ENCODE data around the gene AMPH. TPM values are rescaled to one million over a fixed set of nuclear protein-coding genes. Genes with fewer than 3 reads are reported as not detected.

AMPH gene
- total RNA-seq, 1 donor from 2014 or later, result 1.2 TPM

GRCh38 chr7:38637957-38638356 is 6.8 kb upstream of the AMPH start:
- DNase-seq (no peak), ATAC-seq (no peak)
- intact Hi-C loops (cut with DNase I), result no loop called here
- no peak overlapping the region for H3K27ac ChIP-seq
- no peaks in the 10 kb centered on the region for H3K9me3 ChIP-seq
- H3K4me1 ChIP-seq, result no peaks in the 10 kb centered on the region
- TF ChIP-seq, protein P1, sequence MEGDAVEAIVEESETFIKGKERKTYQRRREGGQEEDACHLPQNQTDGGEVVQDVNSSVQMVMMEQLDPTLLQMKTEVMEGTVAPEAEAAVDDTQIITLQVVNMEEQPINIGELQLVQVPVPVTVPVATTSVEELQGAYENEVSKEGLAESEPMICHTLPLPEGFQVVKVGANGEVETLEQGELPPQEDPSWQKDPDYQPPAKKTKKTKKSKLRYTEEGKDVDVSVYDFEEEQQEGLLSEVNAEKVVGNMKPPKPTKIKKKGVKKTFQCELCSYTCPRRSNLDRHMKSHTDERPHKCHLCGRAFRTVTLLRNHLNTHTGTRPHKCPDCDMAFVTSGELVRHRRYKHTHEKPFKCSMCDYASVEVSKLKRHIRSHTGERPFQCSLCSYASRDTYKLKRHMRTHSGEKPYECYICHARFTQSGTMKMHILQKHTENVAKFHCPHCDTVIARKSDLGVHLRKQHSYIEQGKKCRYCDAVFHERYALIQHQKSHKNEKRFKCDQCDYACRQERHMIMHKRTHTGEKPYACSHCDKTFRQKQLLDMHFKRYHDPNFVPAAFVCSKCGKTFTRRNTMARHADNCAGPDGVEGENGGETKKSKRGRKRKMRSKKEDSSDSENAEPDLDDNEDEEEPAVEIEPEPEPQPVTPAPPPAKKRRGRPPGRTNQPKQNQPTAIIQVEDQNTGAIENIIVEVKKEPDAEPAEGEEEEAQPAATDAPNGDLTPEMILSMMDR (IDR thresholded peaks at IDR 0.05), result no peak
- peaks cover 10% of the 10 kb centered on the region for H3K27me3 ChIP-seq (ENCODE audit: low read depth)
- H3K36me3 ChIP-seq, result no peaks in the 10 kb centered on the region
- H3K4me3 ChIP-seq, result no peak overlapping the region

- no peak overlapping the region for H3K27ac ChIP-seq
- TF ChIP-seq, protein P1 (IDR thresholded peaks at IDR 0.05), result no peak
- ATAC-seq, result no peak
- no peaks in the 10 kb centered on the region for H3K9me3 ChIP-seq
- no peak for DNase-seq
- no peak overlapping the region for H3K4me3 ChIP-seq
- no peaks in the 10 kb centered on the region for H3K36me3 ChIP-seq
- H3K4me1 ChIP-seq, result peaks cover 4% of the 10 kb centered on the region
- H3K27me3 ChIP-seq (ENCODE audit: low read depth), result peaks cover 32% of the 10 kb centered on the region
- intact Hi-C loops (cut with DNase I), result no loop called here
Measured at GRCh38 chr7:38632411-38632810, 1.2 kb upstream of the AMPH start.

DNA sequence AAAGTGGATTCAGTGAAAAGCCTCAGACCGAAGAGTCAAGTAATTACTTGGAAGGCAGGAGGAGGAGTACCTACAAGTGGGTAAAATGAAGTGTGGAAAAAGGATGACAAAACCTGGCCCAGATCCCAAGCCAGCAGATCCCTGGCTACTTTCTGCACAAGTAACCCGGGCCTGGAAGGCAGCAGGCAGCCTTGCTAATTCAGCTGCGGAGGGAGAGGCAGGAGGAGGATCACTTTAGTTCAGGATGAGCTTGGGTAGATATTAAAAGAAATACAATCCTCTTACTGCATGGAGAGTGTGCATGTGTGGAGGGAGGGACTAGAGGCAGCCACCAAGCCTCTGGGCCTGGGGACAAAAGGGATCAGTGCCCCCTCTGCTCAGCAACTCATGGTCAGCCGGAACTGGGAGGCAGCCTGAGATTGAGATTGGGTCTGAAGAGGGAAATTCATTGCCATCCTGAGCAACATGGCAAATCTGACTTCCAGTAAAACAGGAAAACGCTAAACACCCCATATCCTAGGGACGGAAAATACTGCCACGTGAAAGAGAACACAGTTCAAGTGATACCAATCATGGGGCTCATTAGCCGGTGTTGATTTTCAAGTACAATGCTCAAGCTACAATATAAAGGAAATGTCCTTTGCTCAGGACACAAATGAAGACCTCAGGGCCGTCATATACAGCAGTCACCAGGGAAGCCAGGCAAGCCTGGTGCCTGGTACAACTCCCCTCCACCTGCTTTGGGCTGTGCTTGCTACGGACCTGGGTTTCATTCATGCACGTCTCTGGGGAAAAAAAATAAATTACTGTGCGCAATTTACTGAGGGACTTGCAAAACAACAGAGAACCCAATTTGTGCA is 1.3 kb downstream of the AMPH start:
- TF ChIP-seq, protein P1 (IDR thresholded peaks at IDR 0.05), result no peak
- peaks cover 4% of the 10 kb centered on the region for H3K4me1 ChIP-seq
- peaks cover 3% of the 10 kb centered on the region for H3K9me3 ChIP-seq
- DNase-seq, result no peak
- no peak overlapping the region for H3K4me3 ChIP-seq
- ATAC-seq, result no peak
- H3K27me3 ChIP-seq (ENCODE audit: low read depth), result peaks cover 32% of the 10 kb centered on the region
- no peaks in the 10 kb centered on the region for H3K36me3 ChIP-seq
- intact Hi-C loops (cut with DNase I), result no loop called here
- H3K27ac ChIP-seq, result no peak overlapping the region

DNA sequence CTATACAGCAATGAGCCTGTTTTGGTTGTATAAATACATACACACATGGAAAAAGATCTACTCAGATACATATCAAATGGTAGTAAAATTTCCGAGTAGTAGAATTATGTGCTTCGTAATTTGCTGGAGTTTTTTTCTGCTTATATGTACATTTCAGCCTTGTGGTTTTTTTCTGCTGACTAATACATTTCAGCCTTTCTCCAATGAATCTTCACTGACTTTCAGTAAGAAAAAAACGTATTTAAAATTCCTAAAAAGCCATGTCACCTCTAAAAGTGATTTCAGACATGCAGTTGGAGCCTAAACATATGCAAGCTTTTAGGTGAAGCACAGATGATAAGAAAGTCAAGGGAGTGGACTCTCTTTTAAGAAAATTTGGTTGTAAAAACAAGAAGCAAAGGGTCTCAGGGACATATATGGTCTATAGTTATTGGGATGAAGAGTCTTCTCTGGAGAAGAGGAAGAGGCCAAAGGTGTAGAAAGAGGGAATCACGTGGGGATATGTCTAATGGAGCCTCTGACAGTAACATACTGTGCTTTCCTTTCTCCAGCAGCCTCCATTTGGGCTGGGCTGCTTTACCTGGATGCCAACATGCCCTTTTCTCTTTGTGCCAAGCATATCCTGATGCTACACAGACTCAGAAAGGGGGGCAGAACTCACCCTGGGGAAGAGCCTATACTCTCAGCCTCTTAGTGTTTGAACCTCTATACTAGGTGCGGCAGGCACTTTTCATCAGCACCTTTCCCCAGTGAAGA is 2.4 kb downstream of the AMPH start:
- DNase-seq, result no peak
- intact Hi-C loops (cut with DNase I), result no loop called here

GRCh38 chr7:38625866-38626265 is 5.3 kb downstream of the AMPH start:
- no peak for ATAC-seq
- TF ChIP-seq, protein P1 (IDR thresholded peaks at IDR 0.05), result no peak

More for the DNA sequence above, 2.4 kb downstream of the AMPH start:
- H3K27ac ChIP-seq, result no peak overlapping the region
- peaks cover 31% of the 10 kb centered on the region for H3K27me3 ChIP-seq (ENCODE audit: low read depth)
- H3K4me1 ChIP-seq, result peaks cover 4% of the 10 kb centered on the region
- peaks cover 10% of the 10 kb centered on the region for H3K9me3 ChIP-seq
- H3K4me3 ChIP-seq, result no peak overlapping the region
- no peaks in the 10 kb centered on the region for H3K36me3 ChIP-seq
- no peak for ATAC-seq
- TF ChIP-seq, protein P1 (IDR thresholded peaks at IDR 0.05), result no peak

More at GRCh38 chr7:38625866-38626265, 5.3 kb downstream of the AMPH start:
- DNase-seq, result no peak
- H3K27me3 ChIP-seq (ENCODE audit: low read depth), result peaks cover 20% of the 10 kb centered on the region
- peaks cover 10% of the 10 kb centered on the region for H3K9me3 ChIP-seq
- intact Hi-C loops (cut with DNase I), result no loop called here
- H3K4me1 ChIP-seq, result peaks cover 3% of the 10 kb centered on the region
- no peaks in the 10 kb centered on the region for H3K36me3 ChIP-seq
- no peak overlapping the region for H3K27ac ChIP-seq
- H3K4me3 ChIP-seq, result no peak overlapping the region
